ENCODE results near the gene SLC25A38.

DNA sequence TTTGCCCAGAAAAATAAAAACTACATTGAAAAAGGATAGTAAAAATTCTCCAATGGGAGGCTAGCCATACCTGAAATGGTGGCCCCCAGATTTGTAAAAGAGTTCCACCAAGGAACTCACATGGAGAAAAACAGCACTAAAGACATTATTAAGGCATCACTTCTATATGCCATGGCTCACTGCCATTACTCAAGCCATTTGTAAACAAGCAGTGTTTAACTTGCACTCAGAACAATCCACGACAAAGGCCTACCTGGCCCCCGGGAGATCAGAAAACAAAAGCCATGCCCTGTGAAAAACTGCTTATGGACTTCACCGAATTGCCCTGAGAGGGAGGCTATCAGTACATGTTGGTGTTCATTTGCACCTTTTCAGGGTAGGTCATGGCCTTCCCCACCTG lies 34.1 kb upstream of the SLC25A38 start:
- TF ChIP-seq, protein P1, sequence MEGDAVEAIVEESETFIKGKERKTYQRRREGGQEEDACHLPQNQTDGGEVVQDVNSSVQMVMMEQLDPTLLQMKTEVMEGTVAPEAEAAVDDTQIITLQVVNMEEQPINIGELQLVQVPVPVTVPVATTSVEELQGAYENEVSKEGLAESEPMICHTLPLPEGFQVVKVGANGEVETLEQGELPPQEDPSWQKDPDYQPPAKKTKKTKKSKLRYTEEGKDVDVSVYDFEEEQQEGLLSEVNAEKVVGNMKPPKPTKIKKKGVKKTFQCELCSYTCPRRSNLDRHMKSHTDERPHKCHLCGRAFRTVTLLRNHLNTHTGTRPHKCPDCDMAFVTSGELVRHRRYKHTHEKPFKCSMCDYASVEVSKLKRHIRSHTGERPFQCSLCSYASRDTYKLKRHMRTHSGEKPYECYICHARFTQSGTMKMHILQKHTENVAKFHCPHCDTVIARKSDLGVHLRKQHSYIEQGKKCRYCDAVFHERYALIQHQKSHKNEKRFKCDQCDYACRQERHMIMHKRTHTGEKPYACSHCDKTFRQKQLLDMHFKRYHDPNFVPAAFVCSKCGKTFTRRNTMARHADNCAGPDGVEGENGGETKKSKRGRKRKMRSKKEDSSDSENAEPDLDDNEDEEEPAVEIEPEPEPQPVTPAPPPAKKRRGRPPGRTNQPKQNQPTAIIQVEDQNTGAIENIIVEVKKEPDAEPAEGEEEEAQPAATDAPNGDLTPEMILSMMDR (IDR thresholded peaks at IDR 0.05; ENCODE audit: poor library complexity, severe bottlenecking) = no peak
- no peak for TF ChIP-seq EP300 (conservative IDR thresholded peaks at IDR 0.05; ENCODE audit: poor library complexity, severe bottlenecking)

Data from neural cell (in vitro differentiated cells).